ENCODE data around the gene SPATS1.

The SPATS1 gene

DNA sequence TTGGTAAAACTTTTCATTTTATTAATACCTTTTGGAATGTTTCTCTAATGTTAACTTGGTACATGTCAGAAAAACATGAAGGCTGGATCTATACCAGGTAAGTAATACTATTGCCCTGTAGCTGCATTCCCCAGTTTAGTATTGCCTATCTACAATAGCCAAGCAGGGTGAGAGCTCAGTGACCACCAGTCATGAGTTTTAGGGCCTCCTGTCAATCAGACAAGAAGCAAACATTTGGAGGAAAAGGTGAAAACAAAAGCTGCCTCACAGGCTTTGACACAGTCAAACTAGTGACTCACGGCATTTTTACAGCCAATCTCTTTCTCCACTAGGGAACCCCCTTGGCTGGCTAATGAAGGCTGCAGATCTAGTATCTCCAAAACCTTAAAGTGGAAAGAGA lies 35.5 kb downstream of the SPATS1 start:
- TF ChIP-seq, protein P1, sequence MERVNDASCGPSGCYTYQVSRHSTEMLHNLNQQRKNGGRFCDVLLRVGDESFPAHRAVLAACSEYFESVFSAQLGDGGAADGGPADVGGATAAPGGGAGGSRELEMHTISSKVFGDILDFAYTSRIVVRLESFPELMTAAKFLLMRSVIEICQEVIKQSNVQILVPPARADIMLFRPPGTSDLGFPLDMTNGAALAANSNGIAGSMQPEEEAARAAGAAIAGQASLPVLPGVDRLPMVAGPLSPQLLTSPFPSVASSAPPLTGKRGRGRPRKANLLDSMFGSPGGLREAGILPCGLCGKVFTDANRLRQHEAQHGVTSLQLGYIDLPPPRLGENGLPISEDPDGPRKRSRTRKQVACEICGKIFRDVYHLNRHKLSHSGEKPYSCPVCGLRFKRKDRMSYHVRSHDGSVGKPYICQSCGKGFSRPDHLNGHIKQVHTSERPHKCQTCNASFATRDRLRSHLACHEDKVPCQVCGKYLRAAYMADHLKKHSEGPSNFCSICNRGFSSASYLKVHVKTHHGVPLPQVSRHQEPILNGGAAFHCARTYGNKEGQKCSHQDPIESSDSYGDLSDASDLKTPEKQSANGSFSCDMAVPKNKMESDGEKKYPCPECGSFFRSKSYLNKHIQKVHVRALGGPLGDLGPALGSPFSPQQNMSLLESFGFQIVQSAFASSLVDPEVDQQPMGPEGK (CRISPR knock-in tag; IDR thresholded peaks at IDR 0.05; ENCODE audit: borderline replicate concordance), result no peak
- TF ChIP-seq ISL1 (CRISPR knock-in tag; IDR thresholded peaks at IDR 0.05), result no peak
- no peak for ATAC-seq

DNA sequence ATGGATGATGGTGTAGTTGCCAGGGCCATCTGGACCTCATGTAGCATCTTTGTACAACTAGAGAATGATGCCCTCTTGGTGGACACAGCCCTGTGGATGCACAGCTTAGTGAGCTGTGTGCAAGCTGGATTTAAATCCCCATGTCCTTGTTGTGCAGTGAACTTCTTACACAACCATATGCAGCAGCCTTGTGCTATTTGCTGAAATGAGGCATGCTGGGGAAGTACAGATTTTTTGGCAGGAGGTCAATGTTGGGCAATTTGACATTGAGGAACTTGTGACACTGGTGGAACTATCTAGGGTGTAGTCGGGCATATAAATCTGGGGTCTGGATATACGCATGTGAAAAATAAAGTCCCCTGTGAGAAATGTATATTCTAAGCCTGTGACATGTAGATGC lies 39.3 kb downstream of the SPATS1 start:
- no peak for TF ChIP-seq TCF4 (CRISPR knock-in tag; IDR thresholded peaks at IDR 0.05; ENCODE audit: borderline replicate concordance)
- TF ChIP-seq ZNF8 (CRISPR knock-in tag; IDR thresholded peaks at IDR 0.05), result no peak
- no peak for TF ChIP-seq GLIS3 (CRISPR knock-in tag; IDR thresholded peaks at IDR 0.05)
- no peak for TF ChIP-seq ESRRG (CRISPR knock-in tag; IDR thresholded peaks at IDR 0.05)
- TF ChIP-seq, protein P2, sequence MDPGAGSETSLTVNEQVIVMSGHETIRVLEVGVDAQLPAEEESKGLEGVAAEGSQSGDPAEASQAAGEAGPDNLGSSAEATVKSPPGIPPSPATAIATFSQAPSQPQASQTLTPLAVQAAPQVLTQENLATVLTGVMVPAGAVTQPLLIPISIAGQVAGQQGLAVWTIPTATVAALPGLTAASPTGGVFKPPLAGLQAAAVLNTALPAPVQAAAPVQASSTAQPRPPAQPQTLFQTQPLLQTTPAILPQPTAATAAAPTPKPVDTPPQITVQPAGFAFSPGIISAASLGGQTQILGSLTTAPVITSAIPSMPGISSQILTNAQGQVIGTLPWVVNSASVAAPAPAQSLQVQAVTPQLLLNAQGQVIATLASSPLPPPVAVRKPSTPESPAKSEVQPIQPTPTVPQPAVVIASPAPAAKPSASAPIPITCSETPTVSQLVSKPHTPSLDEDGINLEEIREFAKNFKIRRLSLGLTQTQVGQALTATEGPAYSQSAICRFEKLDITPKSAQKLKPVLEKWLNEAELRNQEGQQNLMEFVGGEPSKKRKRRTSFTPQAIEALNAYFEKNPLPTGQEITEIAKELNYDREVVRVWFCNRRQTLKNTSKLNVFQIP (CRISPR knock-in tag; IDR thresholded peaks at IDR 0.05; ENCODE audit: borderline replicate concordance, low read depth), result no peak
- no peak for TF ChIP-seq ZC3H10 (CRISPR knock-in tag; IDR thresholded peaks at IDR 0.05)
- no peak for TF ChIP-seq RARB (CRISPR knock-in tag; IDR thresholded peaks at IDR 0.05)
- TF ChIP-seq OSR1 (CRISPR knock-in tag; IDR thresholded peaks at IDR 0.05), result no peak
- TF ChIP-seq, protein P1 (CRISPR knock-in tag; IDR thresholded peaks at IDR 0.05; ENCODE audit: borderline replicate concordance), result no peak
- no peak for TF ChIP-seq TOX (CRISPR knock-in tag; IDR thresholded peaks at IDR 0.05; ENCODE audit: borderline replicate concordance)
- no peak for TF ChIP-seq SNAI2 (CRISPR knock-in tag; IDR thresholded peaks at IDR 0.05)
- TF ChIP-seq ZNF565 (CRISPR knock-in tag; conservative IDR thresholded peaks at IDR 0.05; ENCODE audit: low read depth), result no peak
- no peak for ATAC-seq

DNA sequence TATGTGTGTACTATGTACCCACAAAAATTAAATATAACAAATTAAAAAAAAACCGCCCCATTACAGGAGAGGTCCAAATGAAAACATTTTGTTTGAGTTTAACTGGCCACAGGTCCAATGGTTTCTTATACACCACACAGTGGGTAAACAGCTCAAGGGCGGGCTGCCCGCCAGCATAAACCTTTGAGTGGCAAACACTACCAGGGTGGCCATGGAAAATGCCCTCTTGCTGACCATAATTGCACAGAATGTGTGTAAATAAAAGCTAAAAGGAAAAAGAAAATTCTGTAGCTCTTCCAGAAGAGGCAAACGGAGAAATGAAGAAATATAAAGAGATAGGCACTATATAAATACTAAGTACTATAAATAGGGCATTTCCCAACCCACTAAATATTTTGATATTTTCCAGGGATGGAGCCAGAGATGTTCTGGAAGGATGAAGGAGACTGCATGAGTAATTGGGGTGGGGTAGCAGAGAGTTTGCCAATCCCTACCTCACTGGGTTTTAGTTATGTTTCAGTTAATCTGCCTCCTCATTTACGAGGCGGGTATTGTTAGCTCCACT lies 44.0 kb downstream of the SPATS1 start:
- no peak; the same call in 2 of the 3 replicates for ATAC-seq
- no peak for TF ChIP-seq TOX (CRISPR knock-in tag; IDR thresholded peaks at IDR 0.05; ENCODE audit: borderline replicate concordance)
- TF ChIP-seq ARNTL (CRISPR knock-in tag; IDR thresholded peaks at IDR 0.05; ENCODE audit: borderline replicate concordance, low read depth), result no peak
- TF ChIP-seq, protein P3, sequence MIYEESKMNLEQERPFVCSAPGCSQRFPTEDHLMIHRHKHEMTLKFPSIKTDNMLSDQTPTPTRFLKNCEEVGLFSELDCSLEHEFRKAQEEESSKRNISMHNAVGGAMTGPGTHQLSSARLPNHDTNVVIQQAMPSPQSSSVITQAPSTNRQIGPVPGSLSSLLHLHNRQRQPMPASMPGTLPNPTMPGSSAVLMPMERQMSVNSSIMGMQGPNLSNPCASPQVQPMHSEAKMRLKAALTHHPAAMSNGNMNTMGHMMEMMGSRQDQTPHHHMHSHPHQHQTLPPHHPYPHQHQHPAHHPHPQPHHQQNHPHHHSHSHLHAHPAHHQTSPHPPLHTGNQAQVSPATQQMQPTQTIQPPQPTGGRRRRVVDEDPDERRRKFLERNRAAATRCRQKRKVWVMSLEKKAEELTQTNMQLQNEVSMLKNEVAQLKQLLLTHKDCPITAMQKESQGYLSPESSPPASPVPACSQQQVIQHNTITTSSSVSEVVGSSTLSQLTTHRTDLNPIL (CRISPR knock-in tag; IDR thresholded peaks at IDR 0.05; ENCODE audit: low read depth), result no peak
- no peak for TF ChIP-seq ISL1 (CRISPR knock-in tag; IDR thresholded peaks at IDR 0.05)
- no peak for TF ChIP-seq GLIS3 (CRISPR knock-in tag; IDR thresholded peaks at IDR 0.05)
- TF ChIP-seq ZC3H10 (CRISPR knock-in tag; IDR thresholded peaks at IDR 0.05), result no peak
- no peak for TF ChIP-seq CSDC2 (CRISPR knock-in tag; IDR thresholded peaks at IDR 0.05)
- TF ChIP-seq, protein P1 (CRISPR knock-in tag; IDR thresholded peaks at IDR 0.05; ENCODE audit: borderline replicate concordance), result no peak
- TF ChIP-seq BACH2 (CRISPR knock-in tag; IDR thresholded peaks at IDR 0.05; ENCODE audit: borderline replicate concordance), result no peak
- no peak for TF ChIP-seq ESRRG (CRISPR knock-in tag; IDR thresholded peaks at IDR 0.05)
- TF ChIP-seq OSR1 (CRISPR knock-in tag; IDR thresholded peaks at IDR 0.05), result no peak
- TF ChIP-seq, protein P4, sequence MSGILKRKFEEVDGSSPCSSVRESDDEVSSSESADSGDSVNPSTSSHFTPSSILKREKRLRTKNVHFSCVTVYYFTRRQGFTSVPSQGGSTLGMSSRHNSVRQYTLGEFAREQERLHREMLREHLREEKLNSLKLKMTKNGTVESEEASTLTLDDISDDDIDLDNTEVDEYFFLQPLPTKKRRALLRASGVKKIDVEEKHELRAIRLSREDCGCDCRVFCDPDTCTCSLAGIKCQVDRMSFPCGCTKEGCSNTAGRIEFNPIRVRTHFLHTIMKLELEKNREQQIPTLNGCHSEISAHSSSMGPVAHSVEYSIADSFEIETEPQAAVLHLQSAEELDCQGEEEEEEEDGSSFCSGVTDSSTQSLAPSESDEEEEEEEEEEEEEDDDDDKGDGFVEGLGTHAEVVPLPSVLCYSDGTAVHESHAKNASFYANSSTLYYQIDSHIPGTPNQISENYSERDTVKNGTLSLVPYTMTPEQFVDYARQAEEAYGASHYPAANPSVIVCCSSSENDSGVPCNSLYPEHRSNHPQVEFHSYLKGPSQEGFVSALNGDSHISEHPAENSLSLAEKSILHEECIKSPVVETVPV (CRISPR knock-in tag; IDR thresholded peaks at IDR 0.05), result no peak
- no peak for TF ChIP-seq SNAI2 (CRISPR knock-in tag; IDR thresholded peaks at IDR 0.05)
- TF ChIP-seq ZNF565 (CRISPR knock-in tag; conservative IDR thresholded peaks at IDR 0.05; ENCODE audit: low read depth), result no peak
- no peak for TF ChIP-seq ZFP30 (CRISPR knock-in tag; IDR thresholded peaks at IDR 0.05)

All from SK-N-SH treated with all-trans-retinoic acid at 6 μM for 48 hours (cell line).